ENCODE measurements around the gene HABP2.

GRCh38 chr10:113527211-113527906, 25.5 kb upstream of the HABP2 start:
- TF ChIP-seq CTCF (IDR thresholded peaks at IDR 0.05) (no peak), POLR2A (IDR thresholded peaks at IDR 0.05) (no peak)
